GM13976 (cell line): Measurements from ENCODE around the gene CALM1.

Source experiments
- DNase-seq: peaks from one replicate; pipeline ENCODE4 v3.0.0; 2012; ENCODE audit warnings: low spot score
- CTCF ChIP-seq: IDR thresholded peaks from 2 replicates; pipeline ENCODE4 v1.5.1; 2012; ENCODE audit warnings: borderline replicate concordance, mild to moderate bottlenecking; ENCODE audit not compliant: insufficient read depth; ENCODE audit errors: extremely low read depth, missing control alignments, control extremely low read depth
- in situ Hi-C: fragments of 300-500 bp; cut with MboI; formaldehyde crosslinking; loops from one replicate; pipeline ENCODE4 v1.12.0; 2022; ENCODE audit warnings: low sequenced_read_pairs, mixed read lengths, inconsistent platforms; ENCODE audit not compliant: unreplicated experiment

Gene CALM1

GRCh38 chr14:90449411-90449810 is 52.6 kb downstream of the CALM1 start:
- no peak for DNase-seq
- in situ Hi-C loops, result no loop called here
- TF ChIP-seq CTCF, result no peak

GRCh38 chr14:90450151-90450550 is 53.3 kb downstream of the CALM1 start:
- in situ Hi-C loops, result no loop called here
- no peak for TF ChIP-seq CTCF
- no peak for DNase-seq

GRCh38 chr14:90450667-90451066 is 53.8 kb downstream of the CALM1 start:
- no peak for TF ChIP-seq CTCF
- in situ Hi-C loops, result no loop called here
- no peak for DNase-seq

- TF ChIP-seq CTCF, result no peak
- no peak for DNase-seq
- in situ Hi-C loops, result no loop called here
Measured at GRCh38 chr14:90451443-90451842, 54.6 kb downstream of the CALM1 start.

- DNase-seq, result no peak
- in situ Hi-C loops, result no loop called here
- no peak for TF ChIP-seq CTCF
Measured at GRCh38 chr14:90451961-90452360, 55.1 kb downstream of the CALM1 start.

- TF ChIP-seq CTCF, result no peak
- in situ Hi-C loops, result no loop called here
- DNase-seq, result no peak
Measured at GRCh38 chr14:90452366-90452765, 55.5 kb downstream of the CALM1 start.

- in situ Hi-C loops, result no loop called here
- TF ChIP-seq CTCF, result no peak
- DNase-seq, result no peak
Measured at GRCh38 chr14:90453401-90453951, 56.6 kb downstream of the CALM1 start.
